Astrocyte (in vitro differentiated cells and primary cell): ENCODE results near the gene CBLL1. TPM values are rescaled to one million over a fixed set of nuclear protein-coding genes. Genes with fewer than 3 reads are reported as not detected.

Experiments used
- total RNA-seq: library from RNA; stranded (reverse); gene quantifications from 2 replicates; pipeline ENCODE4 v1.2.1, GENCODE V29; 2021

Gene CBLL1
- total RNA-seq, 1 donor from 2014 or later: 27.3 TPM

Other genes with a start within 250 kb of the CBLL1 start
- gene COG5, start 180.2 kb upstream of the CBLL1 start, total RNA-seq: 53.4 and 57.1 TPM in 2 replicates
- 6.3 and 6.7 TPM in 2 replicates for gene DUS4L, start 180.2 kb upstream of the CBLL1 start, total RNA-seq
- gene BCAP29, start 163.9 kb upstream of the CBLL1 start, total RNA-seq: 48.0 and 54.9 TPM in 2 replicates
- gene SLC26A4, start 83.3 kb upstream of the CBLL1 start, total RNA-seq: 0.57 and 0.91 TPM in 2 replicates
- not detected in 2 replicates for gene SLC26A3, start 59.1 kb downstream of the CBLL1 start, total RNA-seq
- 73.1 and 73.3 TPM in 2 replicates for gene DLD, start 147.0 kb downstream of the CBLL1 start, total RNA-seq